ENCODE data around the gene MLPH. TPM values are rescaled to one million over a fixed set of nuclear protein-coding genes. Genes with fewer than 3 reads are reported as not detected.

The MLPH gene
- total and polyA plus RNA-seq, 2 of the 13 experiments (the other 11 are each of a cell fraction or from before 2014, with no cell fraction given) = 0.12 TPM; not detected in 1

GRCh38 chr2:237512774-237513466, 25.9 kb downstream of the MLPH start (continued):
- TF ChIP-seq, protein P1, sequence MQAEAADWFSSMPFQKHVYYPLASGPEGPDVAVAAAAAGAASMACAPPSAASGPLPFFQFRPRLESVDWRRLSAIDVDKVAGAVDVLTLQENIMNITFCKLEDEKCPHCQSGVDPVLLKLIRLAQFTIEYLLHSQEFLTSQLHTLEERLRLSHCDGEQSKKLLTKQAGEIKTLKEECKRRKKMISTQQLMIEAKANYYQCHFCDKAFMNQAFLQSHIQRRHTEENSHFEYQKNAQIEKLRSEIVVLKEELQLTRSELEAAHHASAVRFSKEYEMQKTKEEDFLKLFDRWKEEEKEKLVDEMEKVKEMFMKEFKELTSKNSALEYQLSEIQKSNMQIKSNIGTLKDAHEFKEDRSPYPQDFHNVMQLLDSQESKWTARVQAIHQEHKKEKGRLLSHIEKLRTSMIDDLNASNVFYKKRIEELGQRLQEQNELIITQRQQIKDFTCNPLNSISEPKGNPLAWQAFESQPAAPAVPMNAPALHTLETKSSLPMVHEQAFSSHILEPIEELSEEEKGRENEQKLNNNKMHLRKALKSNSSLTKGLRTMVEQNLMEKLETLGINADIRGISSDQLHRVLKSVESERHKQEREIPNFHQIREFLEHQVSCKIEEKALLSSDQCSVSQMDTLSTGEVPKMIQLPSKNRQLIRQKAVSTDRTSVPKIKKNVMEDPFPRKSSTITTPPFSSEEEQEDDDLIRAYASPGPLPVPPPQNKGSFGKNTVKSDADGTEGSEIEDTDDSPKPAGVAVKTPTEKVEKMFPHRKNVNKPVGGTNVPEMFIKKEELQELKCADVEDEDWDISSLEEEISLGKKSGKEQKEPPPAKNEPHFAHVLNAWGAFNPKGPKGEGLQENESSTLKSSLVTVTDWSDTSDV (CRISPR knock-in tag; IDR thresholded peaks at IDR 0.05) = 0 out of 2 replicates have a peak, but pooled peaks have one; percentile 29
- TF ChIP-seq TGIF2 (CRISPR knock-in tag; IDR thresholded peaks at IDR 0.05) (0 out of 2 replicates have a peak, but pooled peaks have one; percentile 26), TBL1XR1 (IDR thresholded peaks at IDR 0.05; ENCODE audit: borderline replicate concordance, low read length, partially characterized antibody) (no peak), PATZ1 (CRISPR knock-in tag; IDR thresholded peaks at IDR 0.05) (peak; percentile 72), ZBTB7B (CRISPR knock-in tag; IDR thresholded peaks at IDR 0.05) (peak; percentile 90), RXRA (CRISPR knock-in tag; IDR thresholded peaks at IDR 0.05) (0 out of 2 replicates have a peak, but pooled peaks have one; percentile 29), KLF15 (CRISPR knock-in tag; IDR thresholded peaks at IDR 0.05; ENCODE audit: borderline replicate concordance) (no peak; the same call in 1 of the 2 replicates), ZNF768 (CRISPR knock-in tag; IDR thresholded peaks at IDR 0.05) (peak; percentile 35; the same call in 1 of the 2 replicates), PAF1 (CRISPR knock-in tag; IDR thresholded peaks at IDR 0.05) (no peak), NRL (CRISPR knock-in tag; IDR thresholded peaks at IDR 0.05; ENCODE audit: borderline replicate concordance) (no peak; the same call in 1 of the 2 replicates), ZNF883 (CRISPR knock-in tag; IDR thresholded peaks at IDR 0.05; ENCODE audit: not compliant biosample characterization) (no peak), NR2F6 (IDR thresholded peaks at IDR 0.05) (peak; percentile 39; the same call in 1 of the 2 replicates), NR2F6 (CRISPR knock-in tag; IDR thresholded peaks at IDR 0.05) (peak; percentile 64; the same call in 1 of the 2 replicates), SOX6 (IDR thresholded peaks at IDR 0.05) (no peak), SOX6 (CRISPR knock-in tag; IDR thresholded peaks at IDR 0.05) (peak; percentile 54), RAD21 (CRISPR knock-in tag; IDR thresholded peaks at IDR 0.05) (peak; percentile 98), ZNF772 (CRISPR knock-in tag; IDR thresholded peaks at IDR 0.05) (peak; percentile 31; the same call in 1 of the 2 replicates), SIN3A (IDR thresholded peaks at IDR 0.05; ENCODE audit: borderline replicate concordance, low read depth, low read length) (no peak), HDAC2 (CRISPR knock-in tag; IDR thresholded peaks at IDR 0.05) (no peak)
- TF ChIP-seq, protein P2, sequence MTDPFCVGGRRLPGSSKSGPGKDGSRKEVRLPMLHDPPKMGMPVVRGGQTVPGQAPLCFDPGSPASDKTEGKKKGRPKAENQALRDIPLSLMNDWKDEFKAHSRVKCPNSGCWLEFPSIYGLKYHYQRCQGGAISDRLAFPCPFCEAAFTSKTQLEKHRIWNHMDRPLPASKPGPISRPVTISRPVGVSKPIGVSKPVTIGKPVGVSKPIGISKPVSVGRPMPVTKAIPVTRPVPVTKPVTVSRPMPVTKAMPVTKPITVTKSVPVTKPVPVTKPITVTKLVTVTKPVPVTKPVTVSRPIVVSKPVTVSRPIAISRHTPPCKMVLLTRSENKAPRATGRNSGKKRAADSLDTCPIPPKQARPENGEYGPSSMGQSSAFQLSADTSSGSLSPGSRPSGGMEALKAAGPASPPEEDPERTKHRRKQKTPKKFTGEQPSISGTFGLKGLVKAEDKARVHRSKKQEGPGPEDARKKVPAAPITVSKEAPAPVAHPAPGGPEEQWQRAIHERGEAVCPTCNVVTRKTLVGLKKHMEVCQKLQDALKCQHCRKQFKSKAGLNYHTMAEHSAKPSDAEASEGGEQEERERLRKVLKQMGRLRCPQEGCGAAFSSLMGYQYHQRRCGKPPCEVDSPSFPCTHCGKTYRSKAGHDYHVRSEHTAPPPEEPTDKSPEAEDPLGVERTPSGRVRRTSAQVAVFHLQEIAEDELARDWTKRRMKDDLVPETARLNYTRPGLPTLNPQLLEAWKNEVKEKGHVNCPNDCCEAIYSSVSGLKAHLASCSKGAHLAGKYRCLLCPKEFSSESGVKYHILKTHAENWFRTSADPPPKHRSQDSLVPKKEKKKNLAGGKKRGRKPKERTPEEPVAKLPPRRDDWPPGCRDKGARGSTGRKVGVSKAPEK (CRISPR knock-in tag; IDR thresholded peaks at IDR 0.05; ENCODE audit: borderline replicate concordance) = no peak; the same call in 1 of the 2 replicates
- TF ChIP-seq, protein P3, sequence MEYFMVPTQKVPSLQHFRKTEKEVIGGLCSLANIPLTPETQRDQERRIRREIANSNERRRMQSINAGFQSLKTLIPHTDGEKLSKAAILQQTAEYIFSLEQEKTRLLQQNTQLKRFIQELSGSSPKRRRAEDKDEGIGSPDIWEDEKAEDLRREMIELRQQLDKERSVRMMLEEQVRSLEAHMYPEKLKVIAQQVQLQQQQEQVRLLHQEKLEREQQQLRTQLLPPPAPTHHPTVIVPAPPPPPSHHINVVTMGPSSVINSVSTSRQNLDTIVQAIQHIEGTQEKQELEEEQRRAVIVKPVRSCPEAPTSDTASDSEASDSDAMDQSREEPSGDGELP (IDR thresholded peaks at IDR 0.05; ENCODE audit: borderline replicate concordance, low read depth) = peak; percentile 97
- TF ChIP-seq, protein P4, sequence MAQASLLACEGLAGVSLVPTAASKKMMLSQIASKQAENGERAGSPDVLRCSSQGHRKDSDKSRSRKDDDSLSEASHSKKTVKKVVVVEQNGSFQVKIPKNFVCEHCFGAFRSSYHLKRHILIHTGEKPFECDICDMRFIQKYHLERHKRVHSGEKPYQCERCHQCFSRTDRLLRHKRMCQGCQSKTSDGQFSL (CRISPR knock-in tag; IDR thresholded peaks at IDR 0.05) = 0 out of 2 replicates have a peak, but pooled peaks have one; percentile 49
